ENCODE measurements around the gene CRY1. TPM values are rescaled to one million over a fixed set of nuclear protein-coding genes. Genes with fewer than 3 reads are reported as not detected.
A peak's percentile ranks its signal among the peaks of the same experiment; 100 is the strongest.

The CRY1 gene
- total RNA-seq, 3 donors from 2014 or later (not counting 1 experiment from before 2014, with no cell fraction given): 71.1 to 124 (median 115) TPM

GRCh38 chr12:107131832-107132616 is 38.7 kb upstream of the CRY1 start:
- WGBS (ENCODE audit: insufficient coverage): 38% methylated on average over 10 of the region's 10 CpGs
- intact Hi-C loops (cut with micrococcal nuclease): loop anchor here (1.0 kb wide), 2 partner anchors 270 to 475 kb away; no protein-coding TSS in a partner anchor
- Histone ChIP-seq H3K9me3 (ENCODE audit: control insufficient read depth, insufficient read depth, low read length) (no peaks in the 10 kb centered on the region), H3K4me3 (ENCODE audit: low read length) (no peak overlapping the region), H3K27me3 (ENCODE audit: control insufficient read depth, insufficient read depth, low read length) (no peaks in the 10 kb centered on the region), H3K27ac (ENCODE audit: low read length) (no peak overlapping the region), H3K4me1 (ENCODE audit: control insufficient read depth, insufficient read depth, low read length) (peaks cover 6% of the 10 kb centered on the region), H3K36me3 (ENCODE audit: control insufficient read depth, insufficient read depth, low read length) (no peaks in the 10 kb centered on the region)
- Mint-ChIP-seq H3K4me1 (peaks cover 4 to 7% of the 10 kb centered on the region in 2 donors), H3K27ac (peak overlapping the region in 1 of 2 donors; percentile 11), H3K36me3 (no peaks in the 10 kb centered on the region), H3K4me3 (no peak overlapping the region), H3K9me3 (no peaks in the 10 kb centered on the region), H3K27me3 (ENCODE audit: low read depth in 2 of 2) (peaks cover 2 to 7% of the 10 kb centered on the region in 2 donors)
- ATAC-seq: peak in 2 of 3 donors; percentile 46 to 64
- DNase-seq: peak in 1 of 2 donors; percentile 73
- TF ChIP-seq CTCF (IDR thresholded peaks at IDR 0.05): peak; percentile 86

- no peak overlapping the region for H3K4me3 ChIP-seq (ENCODE audit: low read length)
- TF ChIP-seq CTCF (IDR thresholded peaks at IDR 0.05): no peak
- DNase-seq (no peak), ATAC-seq (no peak)
- peaks cover 6% of the 10 kb centered on the region for H3K4me1 ChIP-seq (ENCODE audit: control insufficient read depth, insufficient read depth, low read length)
- WGBS (ENCODE audit: insufficient coverage): 90% methylated on average over 4 of the region's 6 CpGs
- no peak overlapping the region for H3K27ac ChIP-seq (ENCODE audit: low read length)
- peaks cover 5 to 12% of the 10 kb centered on the region in 2 donors for H3K27me3 Mint-ChIP-seq (ENCODE audit: low read depth in 2 of 2)
- intact Hi-C loops (cut with micrococcal nuclease): loop anchor here (1.0 kb wide), 1 partner anchor 476 kb away; no protein-coding TSS in a partner anchor
- H3K36me3 Mint-ChIP-seq: no peaks in the 10 kb centered on the region
- H3K4me1 Mint-ChIP-seq: peaks cover 4 to 7% of the 10 kb centered on the region in 2 donors
- no peaks in the 10 kb centered on the region for H3K9me3 Mint-ChIP-seq
- no peaks in the 10 kb centered on the region for H3K9me3 ChIP-seq (ENCODE audit: control insufficient read depth, insufficient read depth, low read length)
- H3K27me3 ChIP-seq (ENCODE audit: control insufficient read depth, insufficient read depth, low read length): no peaks in the 10 kb centered on the region
- H3K4me3 Mint-ChIP-seq: no peak overlapping the region
- H3K27ac Mint-ChIP-seq: no peak overlapping the region
- H3K36me3 ChIP-seq (ENCODE audit: control insufficient read depth, insufficient read depth, low read length): no peaks in the 10 kb centered on the region
These were observed 37.7 kb upstream of the CRY1 start for GRCh38 chr12:107130830-107131611.

DNA sequence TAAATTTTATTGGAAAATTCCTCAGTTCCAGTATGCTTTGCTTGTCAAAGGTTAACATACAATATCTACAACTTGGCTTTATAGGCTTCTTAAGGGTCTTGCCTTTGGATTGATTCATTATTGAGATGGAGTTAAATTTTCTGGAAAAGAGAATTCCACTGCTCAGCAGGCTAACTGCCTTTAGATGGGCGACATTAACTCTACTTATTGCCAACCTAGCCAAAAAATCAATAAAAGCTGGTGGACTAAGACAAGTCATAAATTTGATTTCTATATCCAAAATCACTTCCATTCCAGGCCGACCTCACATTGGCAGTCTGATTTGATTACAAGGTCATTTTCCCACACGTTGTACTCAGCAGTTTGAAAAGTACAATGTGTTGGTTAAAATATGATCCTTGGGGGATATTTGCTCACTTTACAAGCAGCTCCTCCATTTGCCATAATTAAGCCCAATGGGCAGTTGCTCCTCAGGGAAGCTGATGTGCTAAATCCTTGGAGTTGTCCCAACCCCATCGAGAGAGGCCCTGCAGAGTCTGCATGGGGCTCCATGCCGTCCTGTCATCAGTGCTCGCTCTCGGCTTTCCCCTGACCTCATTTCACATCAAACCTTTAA is 36.1 kb upstream of the CRY1 start:
- TF ChIP-seq CTCF (IDR thresholded peaks at IDR 0.05): no peak
- intact Hi-C loops (cut with micrococcal nuclease): no loop called here
- no peaks in the 10 kb centered on the region for H3K36me3 ChIP-seq (ENCODE audit: control insufficient read depth, insufficient read depth, low read length)
- H3K36me3 Mint-ChIP-seq: no peaks in the 10 kb centered on the region
- H3K9me3 ChIP-seq (ENCODE audit: control insufficient read depth, insufficient read depth, low read length): no peaks in the 10 kb centered on the region
- peaks cover 0 to 2% of the 10 kb centered on the region in 2 donors for H3K4me1 Mint-ChIP-seq
- DNase-seq (no peak), ATAC-seq (no peak)
- no peak overlapping the region for H3K4me3 Mint-ChIP-seq
- WGBS (ENCODE audit: insufficient coverage): 88% methylated on average over 5 of the region's 7 CpGs
- H3K27me3 ChIP-seq (ENCODE audit: control insufficient read depth, insufficient read depth, low read length): no peaks in the 10 kb centered on the region
- no peaks in the 10 kb centered on the region for H3K9me3 Mint-ChIP-seq
- H3K27me3 Mint-ChIP-seq (ENCODE audit: low read depth in 2 of 2): peaks cover 9 to 25% of the 10 kb centered on the region in 2 donors
- no peak overlapping the region for H3K27ac ChIP-seq (ENCODE audit: low read length)
- H3K27ac Mint-ChIP-seq: no peak overlapping the region
- H3K4me3 ChIP-seq (ENCODE audit: low read length): no peak overlapping the region
- H3K4me1 ChIP-seq (ENCODE audit: control insufficient read depth, insufficient read depth, low read length): peaks cover under 1% of the 10 kb centered on the region
